Activated CD8-positive, alpha-beta T cell treated with anti-CD3 and anti-CD28 coated beads for 36 hours (primary cell): ENCODE results near the gene HS6ST2. TPM values are rescaled to one million over a fixed set of nuclear protein-coding genes. Genes with fewer than 3 reads are reported as not detected.

Experiments used
- ATAC-seq: fragments of 200-7000 bp; cut with Tn5 transposase; one replicate; pipeline ENCODE4 v1.10.0; 2021; ENCODE audit warnings: mild to moderate bottlenecking, moderate library complexity
- CTCF ChIA-PET: fragments of 350-600 bp; sonication (Branson Sonifier 250); formaldehyde crosslinking; loops from one replicate; lab custom pipeline; 2021; ENCODE audit warnings: antibody characterized with exemption; lab: Charles Lee
- POLR2A ChIA-PET: fragments of 350-600 bp; sonication (Branson Sonifier 250); formaldehyde crosslinking; loops from one replicate; lab custom pipeline; 2021; ENCODE audit warnings: antibody characterized with exemption; lab: Charles Lee
- DNase-seq: peaks from one replicate; pipeline ENCODE4 v3.0.0-alpha.2; 2020
- H3K27ac Mint-ChIP-seq: one replicate; pipeline ENCODE4 v1.8.0; 2021; ENCODE audit warnings: mild to moderate bottlenecking, mixed read lengths
- H3K27me3 Mint-ChIP-seq: one replicate; pipeline ENCODE4 v1.8.0; 2021; ENCODE audit warnings: mixed read lengths
- H3K36me3 Mint-ChIP-seq: one replicate; pipeline ENCODE4 v1.8.0; 2021; ENCODE audit warnings: low read depth, mixed read lengths
- H3K4me1 Mint-ChIP-seq: one replicate; pipeline ENCODE4 v1.8.0; 2021; ENCODE audit warnings: low read depth, mixed read lengths
- H3K4me3 Mint-ChIP-seq: one replicate; pipeline ENCODE4 v1.8.0; 2021; ENCODE audit warnings: mild to moderate bottlenecking, moderate library complexity, mixed read lengths
- H3K9me3 Mint-ChIP-seq: one replicate; pipeline ENCODE4 v1.8.0; 2021; ENCODE audit warnings: mixed read lengths
- CTCF ChIP-seq: fragments of 200-600 bp; IDR thresholded peaks from one replicate; pipeline ENCODE4 v1.8.0; 2022; ENCODE audit warnings: antibody characterized with exemption, mild to moderate bottlenecking
- intact Hi-C: fragments of 100-400 bp; cut with micrococcal nuclease; formaldehyde crosslinking; loops from one replicate; pipeline ENCODE4 v1.10.0; 2022
- total RNA-seq, 2 experiments: library from RNA; stranded (reverse); gene quantifications; one replicate each; pipeline ENCODE4 v1.2.3, GENCODE V29; 2021

The HS6ST2 gene
- total RNA-seq, 2 experiments from 2014 or later = 0.14 to 0.47 TPM

- TF ChIP-seq CTCF = no peak
- Mint-ChIP-seq H3K9me3 (no peaks in the 10 kb centered on the region), H3K36me3 (no peaks in the 10 kb centered on the region), H3K27me3 (no peaks in the 10 kb centered on the region), H3K27ac (no peak overlapping the region), H3K4me1 (peaks cover 12% of the 10 kb centered on the region), H3K4me3 (no peak overlapping the region)
- POLR2A ChIA-PET = no interaction called here
- DNase-seq (no peak), ATAC-seq (no peak)
- intact Hi-C loops = no loop called here
- CTCF ChIA-PET = no interaction called here
Observed at GRCh38 chrX:132861076-132861475, 97.4 kb downstream of the HS6ST2 start.

GRCh38 chrX:132860200-132860599, 98.2 kb downstream of the HS6ST2 start:
- Mint-ChIP-seq H3K36me3 (no peaks in the 10 kb centered on the region), H3K4me1 (peaks cover 12% of the 10 kb centered on the region), H3K4me3 (no peak overlapping the region), H3K9me3 (no peaks in the 10 kb centered on the region), H3K27me3 (no peaks in the 10 kb centered on the region), H3K27ac (no peak overlapping the region)
- ChIA-PET POLR2A (no interaction called here), CTCF (no interaction called here)
- intact Hi-C loops = no loop called here
- ATAC-seq (no peak), DNase-seq (no peak)
- TF ChIP-seq CTCF = no peak

DNA sequence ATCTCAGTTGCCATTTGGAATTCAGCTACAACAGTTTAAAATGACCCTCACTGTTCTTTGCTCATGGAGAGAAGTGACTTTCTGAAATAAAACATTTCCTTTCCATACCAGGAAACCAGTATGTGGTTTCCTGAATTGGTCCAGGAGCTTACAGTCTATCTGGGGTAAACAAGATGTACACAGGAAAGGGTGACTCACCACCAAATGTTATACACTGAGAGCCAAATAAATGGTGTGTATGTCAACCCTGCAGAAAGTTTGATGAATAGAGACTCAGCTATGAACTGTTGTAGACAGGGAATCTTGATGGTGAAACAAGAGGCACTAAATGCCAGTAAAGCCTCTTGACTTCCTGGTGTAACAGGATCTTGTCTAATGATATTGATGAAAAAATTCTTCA, 100.4 kb downstream of the HS6ST2 start:
- Mint-ChIP-seq H3K27me3 (no peaks in the 10 kb centered on the region), H3K27ac (no peak overlapping the region), H3K36me3 (no peaks in the 10 kb centered on the region), H3K4me1 (peaks cover 12% of the 10 kb centered on the region), H3K4me3 (no peak overlapping the region), H3K9me3 (no peaks in the 10 kb centered on the region)
- TF ChIP-seq CTCF = no peak
- CTCF ChIA-PET = no interaction called here
- DNase-seq = no peak
- intact Hi-C loops = no loop called here
- POLR2A ChIA-PET = no interaction called here
- no peak for ATAC-seq

DNA sequence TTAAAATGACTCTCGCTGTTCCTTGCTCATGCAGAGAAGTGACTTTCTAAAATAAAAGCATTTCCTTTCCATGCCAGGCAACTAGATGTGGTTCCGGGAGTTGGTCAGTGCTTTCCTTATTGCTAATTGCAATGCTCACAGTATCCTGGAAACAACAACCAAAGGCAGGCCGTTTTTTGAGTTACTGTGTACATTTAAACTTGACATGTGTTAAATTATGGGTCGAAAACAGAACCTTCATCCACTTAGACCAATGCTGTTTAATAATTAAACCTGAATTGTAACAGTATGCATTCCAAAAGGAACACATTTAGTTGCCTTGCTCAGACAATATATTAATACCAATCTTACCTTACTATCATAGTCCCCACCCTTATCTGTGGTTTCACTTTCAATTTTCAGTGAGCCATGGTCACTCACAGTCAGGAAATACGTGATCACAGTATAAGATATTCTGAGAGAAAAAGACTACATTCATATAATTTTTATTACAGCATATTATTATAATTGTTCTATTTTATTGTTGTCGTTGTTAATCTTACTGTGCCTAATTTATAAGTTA, 102.6 kb downstream of the HS6ST2 start:
- intact Hi-C loops = no loop called here
- ATAC-seq = no peak
- no peaks in the 10 kb centered on the region for H3K27me3 Mint-ChIP-seq
- POLR2A ChIA-PET = no interaction called here
- no peak overlapping the region for H3K4me3 Mint-ChIP-seq
- no peak for DNase-seq
- H3K36me3 Mint-ChIP-seq = no peaks in the 10 kb centered on the region
- peaks cover 12% of the 10 kb centered on the region for H3K4me1 Mint-ChIP-seq
- CTCF ChIA-PET = no interaction called here
- no peaks in the 10 kb centered on the region for H3K9me3 Mint-ChIP-seq
- no peak overlapping the region for H3K27ac Mint-ChIP-seq
- no peak for TF ChIP-seq CTCF

- ATAC-seq = no peak
- H3K9me3 Mint-ChIP-seq = no peaks in the 10 kb centered on the region
- DNase-seq = no peak
- H3K36me3 Mint-ChIP-seq = no peaks in the 10 kb centered on the region
- no peaks in the 10 kb centered on the region for H3K27me3 Mint-ChIP-seq
- intact Hi-C loops = no loop called here
- H3K27ac Mint-ChIP-seq = no peak overlapping the region
- POLR2A ChIA-PET = no interaction called here
- CTCF ChIA-PET = interaction anchor here (0.7 kb wide), 1 partner anchor 218 kb away, joined by 3 read pairs; no protein-coding TSS in a partner anchor
- TF ChIP-seq CTCF = no peak
- H3K4me1 Mint-ChIP-seq = peaks cover 6% of the 10 kb centered on the region
- no peak overlapping the region for H3K4me3 Mint-ChIP-seq
Observed at GRCh38 chrX:132853040-132853439, 105.4 kb downstream of the HS6ST2 start.
